Measurements from ENCODE around the gene TP53TG3D.
"Not testable (repeated sequence)": the region's sequence is repeated elsewhere in the genome, so short reads cannot be mapped to it uniquely, and the experiment has no call there.

TP53TG3D gene

DNA sequence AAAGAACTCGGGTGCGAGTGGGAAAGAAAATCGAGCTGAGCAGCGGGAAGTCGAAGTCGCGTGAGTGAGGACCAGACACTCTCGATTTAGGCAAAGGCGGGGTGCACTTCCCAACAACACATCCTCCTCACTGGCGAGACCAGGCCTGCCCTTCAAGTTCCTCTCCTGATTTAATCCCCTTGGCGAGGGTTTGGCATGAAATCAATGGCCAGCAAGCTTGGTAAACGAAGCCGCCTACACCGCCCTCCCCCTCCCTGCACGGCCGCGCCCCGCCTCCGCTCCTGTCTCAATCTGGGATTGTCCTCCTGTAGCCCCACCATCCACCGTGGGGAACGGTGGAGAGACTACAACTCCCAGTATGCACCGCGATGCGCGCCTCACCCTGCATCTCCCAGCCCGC lies at the start of gene TP53TG3D:
TP53TG3D (plus strand) TSS at position 301 of the 400 bp plus-strand sequence; CDS start at position 369, 68 bp downstream.
- not testable (repeated sequence) for DNase-seq

GRCh38 chr16:32253507-32253906 lies 421 bp downstream of the TP53TG3D start:
- not testable (repeated sequence) for DNase-seq

GRCh38 chr16:32261526-32261925 lies 8.4 kb downstream of the TP53TG3D start:
- DNase-seq = not testable (repeated sequence)

DNA sequence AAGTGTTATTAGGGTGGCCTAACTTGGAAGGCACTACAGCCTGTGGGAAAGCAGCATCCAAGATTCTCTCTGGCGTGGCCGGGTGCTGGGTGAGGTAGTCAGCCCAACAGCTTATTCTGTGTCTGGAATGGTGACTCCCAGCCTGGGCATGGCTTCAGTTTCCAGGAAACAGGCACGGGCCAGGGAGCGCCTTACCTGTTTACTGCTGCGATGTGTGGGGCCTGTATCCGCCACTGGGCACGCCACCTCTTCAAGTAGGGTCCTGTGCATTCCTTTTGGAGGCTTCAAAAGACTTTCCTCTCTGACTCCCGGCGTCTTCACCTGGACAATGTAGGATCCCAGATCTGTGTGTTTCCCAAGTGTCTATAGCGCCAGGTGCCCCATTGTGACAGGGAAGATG lies 10.5 kb downstream of the TP53TG3D start:
- not testable (repeated sequence) for DNase-seq

DNA sequence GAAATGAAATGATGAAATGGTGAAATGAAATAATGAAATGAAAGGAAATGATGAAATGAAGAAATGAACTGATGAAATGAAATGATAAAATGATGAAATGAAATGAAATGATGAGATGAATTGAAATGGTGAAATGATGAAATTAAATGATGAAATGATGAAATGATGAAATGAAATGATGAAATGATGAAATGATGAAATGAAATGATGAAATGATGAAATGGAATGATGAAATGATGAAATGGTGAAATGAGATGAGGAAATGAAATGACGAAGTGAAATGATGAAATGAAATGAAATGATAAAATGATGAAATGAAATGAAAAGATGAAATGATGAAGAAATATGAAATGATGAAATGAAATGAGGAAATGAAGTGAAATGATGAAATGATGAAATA lies 28.8 kb downstream of the TP53TG3D start:
- not testable (repeated sequence) for DNase-seq

DNA sequence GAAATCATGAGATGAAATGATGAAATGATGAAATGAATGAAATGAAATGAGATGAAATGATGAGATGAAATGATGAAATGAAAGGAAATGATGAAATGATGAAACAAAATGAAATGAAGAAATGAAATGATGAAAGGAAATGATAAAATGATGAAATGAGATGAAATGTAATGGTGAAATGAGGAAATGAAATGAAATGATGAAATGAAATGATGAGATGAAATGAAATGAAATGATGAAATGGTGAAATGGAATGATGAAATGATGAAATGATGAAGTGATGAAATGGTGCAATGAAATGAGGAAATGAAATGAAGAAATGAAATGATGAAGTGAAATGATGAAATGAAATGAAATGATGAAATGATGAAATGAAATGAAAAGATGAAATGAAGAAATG lies 29.9 kb downstream of the TP53TG3D start:
- not testable (repeated sequence) for DNase-seq

DNA sequence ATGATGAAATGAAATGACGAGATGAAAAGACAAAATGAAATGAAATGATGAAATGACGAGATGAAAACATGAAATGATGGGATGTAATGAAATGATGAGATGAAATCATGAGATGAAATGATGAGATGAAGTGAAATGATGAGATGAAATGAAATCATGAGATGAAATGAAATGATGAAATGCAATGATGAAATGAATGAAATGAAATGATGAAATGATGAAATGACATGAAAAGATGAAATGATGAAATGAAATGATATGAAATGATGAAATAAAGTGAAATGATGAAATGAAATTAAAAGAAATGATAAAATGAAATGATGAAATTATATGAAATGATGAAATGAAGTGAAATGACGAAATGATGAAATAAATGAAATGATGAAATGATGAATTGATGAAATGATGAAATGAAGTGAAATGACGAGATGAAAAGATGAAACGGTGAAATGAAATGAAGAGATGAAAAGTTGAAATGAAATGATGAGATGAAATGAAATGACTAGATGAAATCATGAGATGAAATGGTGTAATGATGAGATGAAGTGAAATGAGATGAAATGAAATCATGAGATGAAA lies 30.9 kb downstream of the TP53TG3D start:
- DNase-seq = not testable (repeated sequence)

GRCh38 chr16:32284800-32285796 lies 32.0 kb downstream of the TP53TG3D start:
- not testable (repeated sequence) for DNase-seq

GRCh38 chr16:32286193-32286592 lies 33.1 kb downstream of the TP53TG3D start:
- not testable (repeated sequence) for DNase-seq

DNA sequence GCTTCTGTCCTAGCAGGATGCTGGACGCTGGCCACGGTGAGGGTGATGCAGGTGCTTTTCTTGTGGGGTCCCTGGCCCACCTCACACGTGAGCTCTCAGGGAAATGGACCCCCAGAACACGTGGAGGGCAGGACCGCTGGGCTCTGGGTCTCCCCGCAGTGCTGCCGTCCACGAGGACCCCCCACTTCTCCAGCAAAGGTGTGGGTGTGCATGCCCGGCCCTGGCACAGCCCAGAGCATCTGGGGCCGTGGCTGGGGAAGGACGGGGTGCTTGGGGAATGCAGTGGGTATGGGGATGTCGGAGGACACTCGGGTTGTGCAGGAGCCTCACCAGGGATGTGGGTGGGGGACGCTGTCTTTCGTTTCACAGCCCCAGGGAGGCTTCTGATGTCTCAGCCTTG lies 34.7 kb downstream of the TP53TG3D start:
- not testable (repeated sequence) for DNase-seq

DNA sequence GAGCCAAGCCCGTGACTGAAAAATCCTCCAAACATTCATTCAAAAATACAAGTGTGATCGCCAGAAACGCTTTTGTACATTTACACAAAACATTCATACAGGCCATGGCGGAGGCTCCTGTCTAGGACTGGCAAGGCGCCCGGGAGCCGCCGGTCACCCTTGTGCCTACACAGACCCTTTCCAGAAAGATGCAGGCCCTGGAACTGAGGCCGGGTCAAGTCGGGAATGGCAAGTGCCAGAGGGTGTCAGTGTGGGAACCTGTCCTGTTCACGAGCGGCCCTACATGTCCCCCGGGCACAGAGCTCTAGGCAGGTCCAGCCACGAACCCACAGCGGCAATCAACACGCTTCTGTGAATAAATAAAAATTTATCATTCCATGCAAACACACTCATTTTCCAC lies 36.1 kb downstream of the TP53TG3D start:
- not testable (repeated sequence) for DNase-seq

- DNase-seq = not testable (repeated sequence)
Observed at GRCh38 chr16:32302776-32303175, 49.7 kb downstream of the TP53TG3D start.
